Endothelial cell (in vitro differentiated cells): ENCODE data around the gene SACS. TPM values are rescaled to one million over a fixed set of nuclear protein-coding genes. Genes with fewer than 3 reads are reported as not detected.

Source experiments
- DNase-seq: peaks from one replicate; pipeline ENCODE4 v3.0.0; 2021; ENCODE audit warnings: low spot score
- H3K27ac Mint-ChIP-seq: one replicate; pipeline ENCODE4 v1.8.0; 2021; ENCODE audit warnings: mixed read lengths, inconsistent platforms; ENCODE audit not compliant: unreplicated experiment
- H3K27me3 Mint-ChIP-seq: one replicate; pipeline ENCODE4 v1.8.0; 2021; ENCODE audit warnings: mild to moderate bottlenecking, moderate library complexity, mixed read lengths, inconsistent platforms; ENCODE audit not compliant: unreplicated experiment
- H3K36me3 Mint-ChIP-seq: one replicate; pipeline ENCODE4 v1.8.0; 2021; ENCODE audit warnings: mild to moderate bottlenecking, low read depth, mixed read lengths, inconsistent platforms; ENCODE audit not compliant: unreplicated experiment
- H3K4me1 Mint-ChIP-seq: one replicate; pipeline ENCODE4 v1.8.0; 2021; ENCODE audit warnings: mild to moderate bottlenecking, mixed read lengths, inconsistent platforms; ENCODE audit not compliant: unreplicated experiment
- H3K4me3 Mint-ChIP-seq: one replicate; pipeline ENCODE4 v1.8.0; 2021; ENCODE audit warnings: mild to moderate bottlenecking, mixed read lengths, inconsistent platforms; ENCODE audit not compliant: unreplicated experiment
- H3K9me3 Mint-ChIP-seq: one replicate; pipeline ENCODE4 v1.8.0; 2021; ENCODE audit warnings: mixed read lengths, inconsistent platforms; ENCODE audit not compliant: unreplicated experiment
- CTCF ChIP-seq: fragments of 200-600 bp; sonication (generic); IDR thresholded peaks from one replicate; pipeline ENCODE4 v1.5.0; 2021; ENCODE audit warnings: antibody characterized with exemption; ENCODE audit not compliant: unreplicated experiment
- total RNA-seq: library from RNA; stranded (reverse); fragmentation: NEBNext Ultra II Directional; extraction: Animal tissue kit (Norgen Biotek cat#: 25700); gene quantifications from one replicate; pipeline ENCODE4 v1.2.1, GENCODE V29; 2021; ENCODE audit not compliant: unreplicated experiment

The SACS gene
- total RNA-seq, 1 donor from 2014 or later = 45.8 TPM

GRCh38 chr13:23456437-23457210, 23.1 kb upstream of the SACS start:
- Mint-ChIP-seq H3K27ac (no peak overlapping the region), H3K4me1 (no peaks in the 10 kb centered on the region), H3K27me3 (peaks cover 1% of the 10 kb centered on the region), H3K36me3 (no peaks in the 10 kb centered on the region), H3K9me3 (no peaks in the 10 kb centered on the region), H3K4me3 (no peak overlapping the region)
- DNase-seq = no peak
- no peak for TF ChIP-seq CTCF

GRCh38 chr13:23455401-23456185, 22.1 kb upstream of the SACS start:
- Mint-ChIP-seq H3K4me3 (no peak overlapping the region), H3K9me3 (no peaks in the 10 kb centered on the region), H3K27ac (no peak overlapping the region), H3K36me3 (no peaks in the 10 kb centered on the region), H3K27me3 (peaks cover 3% of the 10 kb centered on the region), H3K4me1 (no peaks in the 10 kb centered on the region)
- no peak for TF ChIP-seq CTCF
- no peak for DNase-seq

GRCh38 chr13:23453132-23453531, 19.6 kb upstream of the SACS start:
- TF ChIP-seq CTCF = no peak
- Mint-ChIP-seq H3K27ac (no peak overlapping the region), H3K4me1 (no peaks in the 10 kb centered on the region), H3K4me3 (no peak overlapping the region), H3K9me3 (no peaks in the 10 kb centered on the region), H3K27me3 (peaks cover 6% of the 10 kb centered on the region), H3K36me3 (no peaks in the 10 kb centered on the region)
- no peak for DNase-seq

GRCh38 chr13:23450340-23451046, 17.0 kb upstream of the SACS start:
- H3K36me3 Mint-ChIP-seq = no peaks in the 10 kb centered on the region
- no peak for DNase-seq
- H3K27me3 Mint-ChIP-seq = peaks cover 6% of the 10 kb centered on the region
- no peak for TF ChIP-seq CTCF
- no peak overlapping the region for H3K27ac Mint-ChIP-seq
- H3K9me3 Mint-ChIP-seq = no peaks in the 10 kb centered on the region
- no peak overlapping the region for H3K4me3 Mint-ChIP-seq
- no peaks in the 10 kb centered on the region for H3K4me1 Mint-ChIP-seq
